ENCODE data around the gene DOLPP1.

DOLPP1 gene

DNA sequence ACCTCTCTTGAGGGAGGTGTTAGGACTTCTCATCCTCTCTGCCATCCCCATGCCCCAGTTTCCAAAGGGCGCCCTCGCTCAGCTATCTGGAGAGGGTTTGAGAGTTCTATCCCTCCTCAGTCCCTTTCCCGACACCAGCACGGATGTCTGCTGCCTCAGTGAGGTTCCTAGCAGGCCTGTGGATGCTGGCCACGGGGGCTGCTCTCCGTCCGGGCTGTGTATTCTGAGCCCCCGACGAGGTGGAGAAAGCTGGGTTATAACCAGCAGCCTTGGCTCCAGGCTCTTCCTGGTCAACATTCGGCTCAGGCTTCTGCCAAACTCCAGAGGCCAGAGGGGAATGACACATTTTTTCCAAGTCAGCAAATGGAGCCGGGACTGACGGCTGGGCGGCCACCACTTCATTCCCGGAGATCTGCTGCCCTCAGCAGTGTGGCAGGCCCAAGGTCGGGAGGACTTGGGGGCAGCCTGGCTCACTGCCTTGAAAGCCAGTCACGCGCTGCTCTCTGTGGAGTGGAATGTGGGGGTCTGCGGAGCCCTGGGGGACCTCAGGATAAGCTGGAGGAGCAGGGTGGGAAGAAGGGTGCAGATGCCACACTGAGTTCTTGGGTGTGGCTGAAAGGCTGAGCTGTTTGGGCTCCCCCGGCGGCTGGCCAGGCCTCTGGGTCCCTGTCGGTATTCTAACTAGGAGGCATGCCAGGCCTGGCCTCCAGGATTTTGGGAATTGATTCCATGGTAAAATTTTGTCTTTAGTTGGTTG, 57.7 kb downstream of the DOLPP1 start:
- DNase-seq (ENCODE audit: low read depth, low spot score), result no peak

GRCh38 chr9:129139233-129139992, 58.5 kb downstream of the DOLPP1 start:
- peak; percentile 64 for DNase-seq (ENCODE audit: low read depth, low spot score)

DNA sequence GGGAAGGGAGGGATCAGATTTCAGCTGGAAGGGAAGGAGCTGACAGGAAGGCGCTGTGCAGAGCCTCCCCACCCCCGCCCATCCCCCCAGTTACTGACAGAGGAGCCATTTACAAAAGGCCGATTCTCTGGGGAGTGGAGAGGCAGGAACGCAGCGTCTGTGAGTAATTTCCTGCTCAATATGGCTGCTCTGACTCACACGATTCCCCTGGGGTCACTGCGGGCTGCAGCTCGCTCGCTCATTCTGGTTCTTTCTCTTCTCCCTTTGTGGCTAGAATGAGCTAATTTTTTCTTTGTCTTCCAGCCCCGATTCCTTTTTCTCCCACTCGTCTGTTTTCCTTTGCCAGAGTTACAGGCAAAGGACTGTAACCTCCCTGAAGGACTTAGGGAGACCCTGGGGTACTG, 59.1 kb downstream of the DOLPP1 start:
- DNase-seq (ENCODE audit: low read depth, low spot score), result peak; percentile 60
